Coronary artery (tissue), 2 donors: ENCODE measurements around the gene PLPP4.

Experiments used
- DNase-seq: peaks from one replicate; pipeline ENCODE4 v3.0.0-alpha.2; 2017; ENCODE audit warnings: low spot score
- H3K27ac ChIP-seq, 2 donors: fragments of 200-600 bp; sonication (generic); one replicate each; pipeline ENCODE4 v1.5.1; 2016 to 2019
- H3K4me3 ChIP-seq: fragments of 200-600 bp; sonication (generic); 2 replicates; pipeline ENCODE4 v1.5.1; 2016; ENCODE audit warnings: mild to moderate bottlenecking, moderate library complexity
- CTCF ChIP-seq: fragments of 200-600 bp; sonication (generic); IDR thresholded peaks from one replicate; pipeline ENCODE4 v1.5.1; 2019; ENCODE audit warnings: antibody characterized with exemption

Gene PLPP4

GRCh38 chr10:120506674-120507073, 49.6 kb downstream of the PLPP4 start:
- no peak overlapping the region for H3K4me3 ChIP-seq
- DNase-seq: no peak
- H3K27ac ChIP-seq: no peak overlapping the region
- no peak for TF ChIP-seq CTCF

GRCh38 chr10:120507175-120507574, 50.1 kb downstream of the PLPP4 start:
- no peak overlapping the region for H3K27ac ChIP-seq
- no peak for TF ChIP-seq CTCF
- H3K4me3 ChIP-seq: no peak overlapping the region
- no peak for DNase-seq

- Histone ChIP-seq H3K27ac (no peak overlapping the region), H3K4me3 (no peak overlapping the region)
- no peak for DNase-seq
- no peak for TF ChIP-seq CTCF
Observed at GRCh38 chr10:120507651-120508050, 50.6 kb downstream of the PLPP4 start.

GRCh38 chr10:120508393-120508792, 51.4 kb downstream of the PLPP4 start:
- no peak for TF ChIP-seq CTCF
- H3K4me3 ChIP-seq: no peak overlapping the region
- DNase-seq: no peak
- H3K27ac ChIP-seq: no peak overlapping the region

- H3K4me3 ChIP-seq: no peak overlapping the region
- no peak overlapping the region for H3K27ac ChIP-seq
- TF ChIP-seq CTCF: no peak
Observed at GRCh38 chr10:120508966-120509365, 51.9 kb downstream of the PLPP4 start.

DNA sequence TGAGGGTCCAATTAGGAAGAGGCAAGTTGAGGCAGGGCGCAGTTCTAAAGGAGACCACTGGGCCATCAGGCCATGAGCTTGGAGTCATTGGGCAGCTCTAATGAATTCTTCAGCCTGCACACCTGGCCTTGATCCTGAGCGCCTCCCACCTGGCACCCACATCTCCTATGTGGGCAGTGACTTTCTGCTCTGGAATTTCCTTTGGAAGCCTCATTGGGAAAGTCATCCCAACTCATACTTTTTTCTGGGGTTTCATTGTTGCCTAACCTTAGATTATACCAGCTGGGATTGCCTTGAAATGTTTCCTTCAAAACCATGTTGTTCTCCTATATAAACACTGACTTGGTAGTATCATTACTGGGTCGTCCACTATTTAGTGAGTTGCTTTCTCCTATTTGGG, 54.1 kb downstream of the PLPP4 start:
- no peak overlapping the region for H3K27ac ChIP-seq
- H3K4me3 ChIP-seq: no peak overlapping the region
- no peak for TF ChIP-seq CTCF
- DNase-seq: no peak

More at GRCh38 chr10:120508966-120509365, 51.9 kb downstream of the PLPP4 start:
- DNase-seq: no peak

GRCh38 chr10:120513307-120513796, 56.3 kb downstream of the PLPP4 start:
- no peak for DNase-seq
- TF ChIP-seq CTCF: no peak
- H3K27ac ChIP-seq: no peak overlapping the region
- H3K4me3 ChIP-seq: no peak overlapping the region
